ENCODE data around the gene FAM13C. TPM values are rescaled to one million over a fixed set of nuclear protein-coding genes. Genes with fewer than 3 reads are reported as not detected.

The FAM13C gene
- total RNA-seq, 6 experiments from 2014 or later, result 0.49 to 7.4 (median 1.5) TPM

DNA sequence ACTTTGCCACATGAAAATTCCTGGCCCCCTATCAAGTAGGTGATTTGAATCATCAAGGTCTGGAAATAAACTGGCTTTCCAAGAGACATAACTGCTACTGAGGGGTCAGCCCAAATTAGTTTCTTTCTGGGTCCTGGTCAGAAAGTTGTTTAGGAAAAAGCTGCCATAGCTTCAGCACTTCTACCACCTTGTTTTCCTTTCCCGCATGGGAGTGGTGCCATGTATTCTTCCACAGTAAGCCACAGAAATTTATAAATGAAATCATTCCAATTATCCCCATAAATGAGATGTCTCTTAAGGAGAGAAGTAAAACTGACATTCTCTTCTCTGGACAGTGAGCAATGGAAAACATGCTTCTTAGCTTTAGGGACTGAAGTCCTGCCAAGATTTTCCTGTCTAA, 105.1 kb downstream of the FAM13C start:
- no CpG with 5 or more reads among the region's 1 CpG for WGBS (ENCODE audit: insufficient coverage, low coverage, low lambda C conversion rate, missing lambda C conversion rate)
- intact Hi-C loops (cut with DNase I), result loop anchor here in 1 of 2 donors (10.0 kb wide), 1 partner anchor 208 kb away; no protein-coding TSS in a partner anchor
- Histone ChIP-seq H3K4me3 (no peak overlapping the region), H3K9me3 (no peaks in the 10 kb centered on the region), H3K36me3 (peaks cover 0 to 6% (median 0%) of the 10 kb centered on the region in 4 donors), H3K27ac (no peak overlapping the region), H3K4me1 (no peaks in the 10 kb centered on the region), H3K27me3 (no peaks in the 10 kb centered on the region)
- TF ChIP-seq CTCF (IDR thresholded peaks at IDR 0.05) (no peak), POLR2A (IDR thresholded peaks at IDR 0.05) (no peak)
- DNase-seq (no peak), ATAC-seq (no peak)

- DNase-seq, result no peak
- intact Hi-C loops (cut with DNase I), result loop anchor here in 1 of 2 donors (10.0 kb wide), 1 partner anchor 209 kb away; no protein-coding TSS in a partner anchor
- TF ChIP-seq CTCF (IDR thresholded peaks at IDR 0.05), result no peak
- WGBS (ENCODE audit: insufficient coverage, low coverage, low lambda C conversion rate, missing lambda C conversion rate), result 93% methylated on average over 1 of the region's 1 CpG
- Histone ChIP-seq H3K9me3 (no peaks in the 10 kb centered on the region), H3K27me3 (no peaks in the 10 kb centered on the region), H3K4me3 (no peak overlapping the region), H3K4me1 (no peaks in the 10 kb centered on the region), H3K36me3 (peaks cover 0 to 6% (median 0%) of the 10 kb centered on the region in 4 donors), H3K27ac (no peak overlapping the region)
- no peak for ATAC-seq
These were observed 106.9 kb downstream of the FAM13C start for GRCh38 chr10:59255463-59255862.

- no peaks in the 10 kb centered on the region for H3K27me3 ChIP-seq
- H3K4me1 ChIP-seq, result no peaks in the 10 kb centered on the region
- intact Hi-C loops (cut with DNase I), result loop anchor here in 1 of 2 donors (10.0 kb wide), 1 partner anchor 212 kb away; no protein-coding TSS in a partner anchor
These were observed 109.9 kb downstream of the FAM13C start for GRCh38 chr10:59252491-59252890.

DNA sequence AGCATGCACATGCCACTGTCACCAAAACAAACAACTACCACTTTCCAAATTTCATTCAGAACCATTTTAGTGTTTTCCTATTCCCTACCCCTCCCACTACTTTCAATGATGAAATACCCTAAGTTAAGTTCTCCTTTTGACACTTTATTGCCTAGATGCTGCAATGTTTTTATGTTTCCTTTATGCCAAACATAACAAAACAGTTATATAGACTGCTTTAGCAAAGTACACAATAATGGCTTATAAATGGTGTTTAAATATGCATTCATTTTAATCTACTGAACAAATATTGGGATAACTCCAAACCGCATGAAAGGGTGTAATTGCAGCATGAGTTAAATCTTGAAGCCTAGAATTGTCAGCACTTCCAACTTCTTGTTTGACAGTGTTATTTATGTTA, 116.7 kb downstream of the FAM13C start:
- no peaks in the 10 kb centered on the region for H3K36me3 ChIP-seq
- DNase-seq, result no peak
- no peaks in the 10 kb centered on the region for H3K4me1 ChIP-seq
- intact Hi-C loops (cut with DNase I), result no loop called here
- no peak overlapping the region for H3K27ac ChIP-seq
- no peaks in the 10 kb centered on the region for H3K27me3 ChIP-seq
- H3K9me3 ChIP-seq, result no peaks in the 10 kb centered on the region
- no peak for ATAC-seq
- H3K4me3 ChIP-seq, result no peak overlapping the region
- TF ChIP-seq POLR2A (IDR thresholded peaks at IDR 0.05) (no peak), CTCF (IDR thresholded peaks at IDR 0.05) (no peak)
- 90% methylated on average over 1 of the region's 1 CpG for WGBS (ENCODE audit: insufficient coverage, low coverage, low lambda C conversion rate, missing lambda C conversion rate)

More at GRCh38 chr10:59252491-59252890, 109.9 kb downstream of the FAM13C start:
- Histone ChIP-seq H3K9me3 (no peaks in the 10 kb centered on the region), H3K27ac (no peak overlapping the region), H3K36me3 (peaks cover 0 to 6% (median 0%) of the 10 kb centered on the region in 4 donors), H3K4me3 (no peak overlapping the region)
- DNase-seq, result no peak
- no peak for ATAC-seq
- TF ChIP-seq CTCF (IDR thresholded peaks at IDR 0.05), result no peak
- no peak for TF ChIP-seq POLR2A (IDR thresholded peaks at IDR 0.05)

- TF ChIP-seq CTCF (IDR thresholded peaks at IDR 0.05) (no peak), POLR2A (IDR thresholded peaks at IDR 0.05) (no peak)
- H3K27ac ChIP-seq, result no peak overlapping the region
- H3K27me3 ChIP-seq, result no peaks in the 10 kb centered on the region
- no peaks in the 10 kb centered on the region for H3K4me1 ChIP-seq
- DNase-seq (no peak), ATAC-seq (no peak)
- no peak overlapping the region for H3K4me3 ChIP-seq
- intact Hi-C loops (cut with DNase I), result no loop called here
- no peaks in the 10 kb centered on the region for H3K9me3 ChIP-seq
- no peaks in the 10 kb centered on the region for H3K36me3 ChIP-seq
- WGBS (ENCODE audit: insufficient coverage, low coverage, low lambda C conversion rate, missing lambda C conversion rate), result 83% methylated on average over 1 of the region's 1 CpG
These were observed 117.5 kb downstream of the FAM13C start for GRCh38 chr10:59244871-59245270.
